Astrocyte (in vitro differentiated cells and primary cell): ENCODE results near the gene EFNA2. TPM values are rescaled to one million over a fixed set of nuclear protein-coding genes. Genes with fewer than 3 reads are reported as not detected.
A peak's percentile ranks its signal among the peaks of the same experiment; 100 is the strongest.

Experiments used
- DNase-seq: peaks from one replicate; pipeline ENCODE4 v3.0.0-alpha.2; 2010; ENCODE audit warnings: low read depth
- FAIRE-seq: peaks from 2 replicates; lab custom pipeline; 2011; peaks lifted over from hg19 to GRCh38; lab: Jason Lieb, UNC
- H2AFZ ChIP-seq: 2 replicates; pipeline ENCODE4 v1.6.0; 2012; ENCODE audit warnings: low read depth, low read length, inconsistent platforms
- H3K27ac ChIP-seq: 2 replicates; pipeline ENCODE4 v1.5.1; 2011; ENCODE audit warnings: low read depth, low read length, inconsistent platforms
- H3K27me3 ChIP-seq: 2 replicates; pipeline ENCODE4 v1.6.0; 2011; ENCODE audit warnings: low read length, inconsistent platforms; ENCODE audit not compliant: insufficient read depth
- H3K36me3 ChIP-seq: 2 replicates; pipeline ENCODE4 v1.5.1; 2011; ENCODE audit warnings: low read length, inconsistent platforms; ENCODE audit not compliant: insufficient read depth
- H3K4me1 ChIP-seq: 2 replicates; pipeline ENCODE4 v1.5.1; 2011; ENCODE audit warnings: low read length, inconsistent platforms; ENCODE audit not compliant: insufficient read depth
- H3K4me2 ChIP-seq: 2 replicates; pipeline ENCODE4 v1.6.0; 2012; ENCODE audit warnings: low read length, inconsistent platforms
- H3K4me3 ChIP-seq: 2 replicates; pipeline ENCODE4 v1.5.1; 2011; ENCODE audit warnings: low read depth, mild to moderate bottlenecking, low read length, inconsistent platforms; ENCODE audit not compliant: insufficient read depth
- H3K79me2 ChIP-seq: 2 replicates; pipeline ENCODE4 v1.6.0; 2012; ENCODE audit warnings: mild to moderate bottlenecking, low read length, inconsistent platforms; ENCODE audit not compliant: insufficient read depth
- H3K9ac ChIP-seq: 2 replicates; pipeline ENCODE4 v1.6.0; 2012; ENCODE audit warnings: mild to moderate bottlenecking, low read length, inconsistent platforms
- H3K9me3 ChIP-seq: 2 replicates; pipeline ENCODE4 v1.5.1; 2012; ENCODE audit warnings: low read depth, mild to moderate bottlenecking, low read length, inconsistent platforms; ENCODE audit not compliant: insufficient read depth
- H4K20me1 ChIP-seq: 2 replicates; pipeline ENCODE4 v1.6.0; 2012; ENCODE audit warnings: low read length, inconsistent platforms; ENCODE audit not compliant: insufficient read depth
- H3K27ac Mint-ChIP-seq: one replicate; pipeline ENCODE4 v1.8.0; 2021; ENCODE audit warnings: mild to moderate bottlenecking, mixed read lengths; ENCODE audit not compliant: unreplicated experiment
- H3K27me3 Mint-ChIP-seq: one replicate; pipeline ENCODE4 v1.8.0; 2021; ENCODE audit warnings: low read depth, mixed read lengths; ENCODE audit not compliant: unreplicated experiment
- H3K36me3 Mint-ChIP-seq: one replicate; pipeline ENCODE4 v1.8.0; 2021; ENCODE audit warnings: low read depth, mixed read lengths; ENCODE audit not compliant: unreplicated experiment
- H3K4me1 Mint-ChIP-seq: one replicate; pipeline ENCODE4 v1.8.0; 2021; ENCODE audit warnings: low read depth, mixed read lengths; ENCODE audit not compliant: unreplicated experiment
- H3K4me3 Mint-ChIP-seq: one replicate; pipeline ENCODE4 v1.8.0; 2021; ENCODE audit warnings: mild to moderate bottlenecking, moderate library complexity, mixed read lengths; ENCODE audit not compliant: unreplicated experiment
- H3K9me3 Mint-ChIP-seq: one replicate; pipeline ENCODE4 v1.8.0; 2021; ENCODE audit warnings: mild to moderate bottlenecking, mixed read lengths; ENCODE audit not compliant: unreplicated experiment
- EZH2 ChIP-seq: IDR thresholded peaks from 2 replicates; pipeline ENCODE4 v1.6.1; 2012; ENCODE audit warnings: mild to moderate bottlenecking, low read length, inconsistent platforms; ENCODE audit not compliant: insufficient read depth
- total RNA-seq: library from RNA; stranded (reverse); gene quantifications from 2 replicates; pipeline ENCODE4 v1.2.1, GENCODE V29; 2021
- TF ChIP-seq, protein P1 (sequence below): IDR thresholded peaks from 2 replicates; pipeline ENCODE4 v1.5.1; 2011; ENCODE audit warnings: low read depth, mild to moderate bottlenecking, inconsistent platforms, low read length, moderate library complexity; ENCODE audit not compliant: insufficient read depth

EFNA2 gene
- total RNA-seq, 1 donor from 2014 or later = 8.4 TPM

DNA sequence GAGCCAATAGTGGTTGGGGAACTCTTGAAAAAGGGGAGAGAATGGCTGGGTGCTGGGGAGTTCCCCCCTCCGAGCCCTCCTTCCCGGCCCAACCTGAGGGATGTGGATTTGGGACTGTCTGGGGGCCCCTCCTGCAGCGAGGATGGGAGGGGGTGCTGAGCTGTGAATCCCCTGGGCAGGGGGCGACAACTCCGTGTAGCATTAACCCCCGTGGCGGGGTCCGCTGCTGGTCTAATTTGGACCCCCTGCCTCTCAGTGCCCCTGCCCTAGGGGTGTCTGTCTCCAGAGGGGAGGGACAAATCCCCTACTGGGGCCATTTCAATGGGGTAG is 27.5 kb upstream of the EFNA2 start:
- TF ChIP-seq EZH2 = no peak
- TF ChIP-seq, protein P1, sequence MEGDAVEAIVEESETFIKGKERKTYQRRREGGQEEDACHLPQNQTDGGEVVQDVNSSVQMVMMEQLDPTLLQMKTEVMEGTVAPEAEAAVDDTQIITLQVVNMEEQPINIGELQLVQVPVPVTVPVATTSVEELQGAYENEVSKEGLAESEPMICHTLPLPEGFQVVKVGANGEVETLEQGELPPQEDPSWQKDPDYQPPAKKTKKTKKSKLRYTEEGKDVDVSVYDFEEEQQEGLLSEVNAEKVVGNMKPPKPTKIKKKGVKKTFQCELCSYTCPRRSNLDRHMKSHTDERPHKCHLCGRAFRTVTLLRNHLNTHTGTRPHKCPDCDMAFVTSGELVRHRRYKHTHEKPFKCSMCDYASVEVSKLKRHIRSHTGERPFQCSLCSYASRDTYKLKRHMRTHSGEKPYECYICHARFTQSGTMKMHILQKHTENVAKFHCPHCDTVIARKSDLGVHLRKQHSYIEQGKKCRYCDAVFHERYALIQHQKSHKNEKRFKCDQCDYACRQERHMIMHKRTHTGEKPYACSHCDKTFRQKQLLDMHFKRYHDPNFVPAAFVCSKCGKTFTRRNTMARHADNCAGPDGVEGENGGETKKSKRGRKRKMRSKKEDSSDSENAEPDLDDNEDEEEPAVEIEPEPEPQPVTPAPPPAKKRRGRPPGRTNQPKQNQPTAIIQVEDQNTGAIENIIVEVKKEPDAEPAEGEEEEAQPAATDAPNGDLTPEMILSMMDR = no peak
- Histone ChIP-seq H2AFZ (no peak overlapping the region), H3K36me3 (peaks cover 22% of the 10 kb centered on the region), H3K4me3 (no peak overlapping the region), H3K27ac (peak overlapping the region; percentile 69), H3K27me3 (no peaks in the 10 kb centered on the region), H3K9me3 (no peaks in the 10 kb centered on the region), H3K4me2 (peak overlapping the region; percentile 46), H3K79me2 (peaks cover 43% of the 10 kb centered on the region), H3K4me1 (peaks cover 77% of the 10 kb centered on the region), H4K20me1 (peaks cover 67% of the 10 kb centered on the region), H3K9ac (peak overlapping the region; percentile 7)
- DNase-seq (no peak), FAIRE-seq (no peak)
- H3K4me3 Mint-ChIP-seq = no peak overlapping the region
- peak overlapping the region; percentile 75 for H3K27ac Mint-ChIP-seq
- H3K4me1 Mint-ChIP-seq = peaks cover 28% of the 10 kb centered on the region
- peaks cover 6% of the 10 kb centered on the region for H3K36me3 Mint-ChIP-seq
- H3K27me3 Mint-ChIP-seq = no peaks in the 10 kb centered on the region
- no peaks in the 10 kb centered on the region for H3K9me3 Mint-ChIP-seq

DNA sequence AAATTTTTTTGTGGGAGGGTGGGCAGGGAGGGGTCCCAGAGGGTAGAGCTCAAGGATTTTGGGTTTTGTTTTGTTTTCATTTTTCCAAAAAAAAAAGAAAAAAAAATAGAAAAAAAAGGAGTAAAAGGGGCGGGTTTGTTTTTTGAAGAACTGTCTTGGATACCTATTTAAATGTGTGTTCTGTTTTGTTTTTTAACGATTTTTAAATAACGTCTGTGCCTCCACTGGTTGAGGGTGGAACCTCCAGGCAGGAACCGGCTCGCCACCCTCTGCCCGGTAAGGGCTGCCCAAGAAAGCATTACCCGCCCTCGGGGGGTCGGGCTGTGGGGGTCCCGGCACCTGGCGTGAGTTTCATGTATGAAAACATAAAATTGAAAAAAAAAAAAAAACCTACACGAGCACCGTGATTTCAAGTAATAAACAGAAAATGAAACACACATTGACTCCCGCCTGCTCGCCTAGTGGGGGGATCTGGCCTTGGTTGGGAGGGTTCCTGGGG is 26.9 kb upstream of the EFNA2 start:
- Histone ChIP-seq H3K9me3 (no peaks in the 10 kb centered on the region), H3K4me3 (no peak overlapping the region), H3K79me2 (peaks cover 36% of the 10 kb centered on the region), H3K27me3 (no peaks in the 10 kb centered on the region), H3K9ac (peak overlapping the region; percentile 52), H3K4me1 (peaks cover 72% of the 10 kb centered on the region), H3K27ac (peak overlapping the region; percentile 69), H2AFZ (no peak overlapping the region), H3K4me2 (peak overlapping the region; percentile 46), H3K36me3 (peaks cover 22% of the 10 kb centered on the region), H4K20me1 (peaks cover 62% of the 10 kb centered on the region)
- TF ChIP-seq, protein P1 = no peak
- TF ChIP-seq EZH2 = no peak
- Mint-ChIP-seq H3K9me3 (no peaks in the 10 kb centered on the region), H3K4me1 (peaks cover 32% of the 10 kb centered on the region), H3K36me3 (peaks cover 6% of the 10 kb centered on the region), H3K4me3 (no peak overlapping the region), H3K27me3 (no peaks in the 10 kb centered on the region), H3K27ac (peak overlapping the region; percentile 92)
- no peak for DNase-seq
- FAIRE-seq = no peak

DNA sequence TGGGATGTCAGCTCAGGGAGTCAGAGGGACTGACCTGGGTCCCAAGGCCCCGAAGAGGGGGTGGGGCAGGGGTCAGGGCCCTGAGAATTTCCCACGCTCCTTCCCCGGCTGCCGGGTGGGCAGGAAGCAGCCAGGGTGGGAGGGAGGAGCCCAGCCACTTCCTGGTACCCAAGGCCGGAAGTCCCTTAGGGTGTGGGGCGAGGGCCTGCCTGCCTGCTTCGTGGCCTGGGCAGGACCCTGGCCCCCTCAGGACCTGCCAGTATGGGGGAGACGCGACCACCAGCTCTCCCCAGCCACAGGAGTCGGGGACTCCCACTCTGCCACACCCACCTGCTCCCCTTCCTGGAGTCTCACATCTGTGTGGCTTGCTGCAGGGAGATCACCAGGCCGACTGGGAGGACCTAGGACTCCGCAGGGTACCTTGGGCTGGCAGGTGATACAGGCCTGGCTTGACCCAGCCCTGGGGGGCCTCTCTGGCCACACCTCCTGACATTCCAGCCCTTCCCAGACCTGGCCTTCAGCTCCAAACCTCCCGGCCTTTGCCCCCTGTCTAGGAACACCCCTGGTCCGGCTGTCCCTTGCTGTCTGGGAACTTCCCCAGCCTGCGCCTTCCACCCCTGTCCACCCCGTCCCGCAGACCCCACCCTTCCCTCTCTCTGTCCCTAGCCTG is 26.3 kb upstream of the EFNA2 start:
- TF ChIP-seq EZH2 = no peak
- TF ChIP-seq, protein P1 = no peak
- no peaks in the 10 kb centered on the region for H3K27me3 Mint-ChIP-seq
- peak overlapping the region; percentile 69 for H3K27ac ChIP-seq
- H3K27ac Mint-ChIP-seq = peak overlapping the region; percentile 92
- DNase-seq (no peak), FAIRE-seq (no peak)
- H3K9me3 Mint-ChIP-seq = no peaks in the 10 kb centered on the region
- H3K4me3 Mint-ChIP-seq = peak overlapping the region; percentile 45
- peaks cover 22% of the 10 kb centered on the region for H3K36me3 ChIP-seq
- no peaks in the 10 kb centered on the region for H3K27me3 ChIP-seq
- peaks cover 66% of the 10 kb centered on the region for H3K4me1 ChIP-seq
- peaks cover 32% of the 10 kb centered on the region for H3K4me1 Mint-ChIP-seq
- H3K9ac ChIP-seq = peak overlapping the region; percentile 52
- peak overlapping the region; percentile 79 for H3K4me2 ChIP-seq
- peaks cover 30% of the 10 kb centered on the region for H3K79me2 ChIP-seq
- no peak overlapping the region for H2AFZ ChIP-seq
- peaks cover 57% of the 10 kb centered on the region for H4K20me1 ChIP-seq
- H3K36me3 Mint-ChIP-seq = peaks cover 6% of the 10 kb centered on the region
- H3K9me3 ChIP-seq = no peaks in the 10 kb centered on the region
- no peak overlapping the region for H3K4me3 ChIP-seq
